Middle frontal gyrus (tissue), 1 donor: Measurements from ENCODE around the gene RAI1.
"Not testable (repeated sequence)": the region's sequence is repeated elsewhere in the genome, so short reads cannot be mapped to it uniquely, and the experiment has no call there.

Experiments
- DNase-seq: peaks from one replicate; pipeline ENCODE4 v3.0.0-alpha.2; 2015; ENCODE audit warnings: low spot score; ENCODE audit errors: extremely low spot score

RAI1 gene

DNA sequence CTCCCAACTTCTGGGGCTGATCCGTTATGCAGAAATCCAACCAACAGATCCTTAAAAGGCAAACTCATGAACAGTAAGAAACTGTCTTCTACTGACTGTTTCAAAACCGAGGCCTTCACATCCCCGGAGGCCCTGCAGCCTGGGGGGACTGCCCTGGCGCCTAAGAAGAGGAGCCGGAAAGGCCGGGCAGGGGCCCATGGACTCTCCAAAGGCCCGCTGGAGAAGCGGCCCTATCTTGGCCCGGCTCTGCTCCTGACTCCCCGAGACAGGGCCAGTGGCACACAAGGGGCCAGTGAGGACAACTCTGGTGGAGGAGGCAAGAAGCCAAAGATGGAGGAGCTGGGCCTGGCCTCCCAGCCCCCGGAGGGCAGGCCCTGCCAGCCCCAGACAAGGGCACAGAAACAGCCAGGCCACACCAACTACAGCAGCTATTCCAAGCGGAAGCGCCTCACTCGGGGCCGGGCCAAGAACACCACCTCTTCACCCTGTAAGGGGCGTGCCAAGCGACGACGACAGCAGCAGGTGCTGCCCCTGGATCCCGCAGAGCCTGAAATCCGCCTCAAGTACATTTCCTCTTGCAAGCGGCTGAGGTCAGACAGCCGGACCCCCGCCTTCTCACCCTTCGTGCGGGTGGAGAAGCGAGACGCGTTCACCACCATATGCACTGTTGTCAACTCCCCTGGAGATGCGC is 116.0 kb downstream of the RAI1 start:
- DNase-seq = no peak

DNA sequence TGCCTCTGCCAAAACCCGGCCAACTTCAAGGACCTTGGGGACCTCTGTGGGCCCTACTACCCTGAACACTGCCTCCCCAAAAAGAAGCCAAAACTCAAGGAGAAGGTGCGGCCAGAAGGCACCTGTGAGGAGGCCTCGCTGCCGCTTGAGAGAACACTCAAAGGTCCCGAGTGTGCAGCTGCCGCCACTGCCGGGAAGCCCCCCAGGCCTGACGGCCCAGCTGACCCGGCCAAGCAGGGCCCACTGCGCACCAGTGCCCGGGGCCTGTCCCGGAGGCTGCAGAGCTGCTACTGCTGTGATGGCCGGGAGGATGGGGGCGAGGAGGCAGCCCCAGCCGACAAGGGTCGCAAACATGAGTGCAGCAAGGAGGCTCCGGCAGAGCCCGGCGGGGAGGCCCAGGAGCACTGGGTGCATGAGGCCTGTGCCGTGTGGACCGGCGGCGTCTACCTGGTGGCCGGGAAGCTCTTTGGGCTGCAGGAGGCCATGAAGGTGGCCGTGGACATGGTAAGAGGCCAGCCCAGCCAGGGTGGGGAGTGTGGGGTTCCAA is 116.8 kb downstream of the RAI1 start:
- DNase-seq = no peak

DNA sequence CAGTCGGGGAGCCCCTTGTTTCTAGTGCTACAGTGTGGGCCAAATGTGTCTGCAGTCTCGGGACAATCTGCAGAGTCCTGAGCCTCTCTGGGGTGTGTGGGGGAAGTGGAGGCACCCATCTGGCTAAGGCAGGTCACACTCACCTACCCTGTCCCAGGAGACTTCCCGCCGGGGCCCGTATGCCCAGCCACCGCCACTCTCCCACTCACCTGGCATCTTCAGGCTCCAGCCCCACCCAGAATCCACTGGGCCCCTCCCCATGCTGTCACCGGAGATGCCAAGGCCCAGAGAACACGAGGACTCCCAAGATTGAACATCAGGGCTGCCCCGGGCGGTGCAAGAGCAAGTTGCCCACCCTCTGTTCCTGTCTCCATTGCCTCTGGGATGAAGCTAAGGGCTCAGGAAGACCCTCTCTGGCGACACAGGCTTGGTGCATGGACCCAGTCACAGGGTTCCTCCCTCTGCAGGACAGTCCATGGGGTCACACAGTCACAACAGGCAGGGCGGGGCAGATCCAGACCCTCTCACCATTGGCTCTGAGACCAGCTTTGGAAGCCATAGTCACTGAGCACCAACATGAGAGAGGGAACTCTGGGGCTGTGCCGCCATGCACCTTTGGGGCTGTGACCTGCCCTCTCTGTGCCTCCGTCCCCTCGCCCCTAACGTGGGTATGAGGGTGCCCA is 117.5 kb downstream of the RAI1 start:
- DNase-seq = no peak

DNA sequence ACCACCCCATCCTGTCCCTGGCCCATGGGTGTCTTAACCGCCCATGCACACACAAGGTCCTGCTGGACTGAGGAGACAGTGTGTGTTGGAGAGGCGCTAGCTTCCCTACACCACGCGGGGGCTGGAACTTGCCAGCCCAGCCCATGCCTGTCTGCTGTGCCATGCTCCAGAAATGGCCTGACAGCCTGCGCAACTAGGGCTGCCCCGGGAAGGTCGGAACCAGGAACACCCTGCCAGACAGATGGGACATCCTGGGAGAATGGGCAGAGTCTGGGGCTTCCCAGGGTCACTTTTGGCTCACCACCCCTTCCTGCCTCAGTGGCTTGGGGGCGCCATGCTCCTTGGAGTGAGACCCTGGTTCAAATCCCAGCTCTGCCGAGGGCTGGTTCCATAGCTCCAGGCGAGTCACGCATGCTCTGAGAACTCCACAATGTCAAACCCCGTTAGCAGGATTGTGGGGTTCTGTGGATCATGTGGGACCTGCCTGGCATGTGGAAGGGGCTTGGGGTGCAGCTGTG is 119.3 kb downstream of the RAI1 start:
- no peak for DNase-seq

DNA sequence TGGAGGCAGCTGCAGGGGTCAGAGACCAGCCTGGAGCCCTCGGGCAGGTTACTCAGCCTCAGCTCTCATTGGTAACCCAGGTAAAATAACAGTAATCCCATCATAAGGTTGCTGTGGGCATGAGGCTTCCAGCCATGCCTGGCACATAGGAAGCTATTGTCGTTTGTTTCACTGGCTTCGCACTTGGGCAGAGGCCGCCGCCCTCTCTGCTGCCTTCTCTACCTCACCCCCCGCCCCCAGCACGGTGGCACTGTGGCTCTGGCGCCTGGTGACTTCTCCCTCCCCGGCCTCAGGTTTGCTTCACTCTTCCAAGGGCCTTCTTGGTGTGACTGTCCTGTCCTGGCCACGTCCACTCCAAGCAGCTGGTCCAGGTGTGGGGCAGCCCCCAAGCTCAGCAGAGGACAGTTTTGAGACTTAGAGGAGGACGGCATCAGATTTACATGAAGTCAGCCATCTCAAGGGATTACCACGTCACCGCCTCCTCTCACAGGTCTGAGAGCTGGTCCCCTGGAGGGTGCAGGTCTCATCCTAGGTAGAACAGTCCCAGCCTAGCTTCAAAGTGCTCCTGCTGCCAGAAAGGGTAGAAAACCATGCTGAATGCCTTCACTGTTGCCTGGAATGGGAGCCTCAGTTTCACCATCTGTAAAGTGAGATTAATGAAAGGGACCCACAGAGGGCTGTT is 120.7 kb downstream of the RAI1 start:
- DNase-seq = no peak

DNA sequence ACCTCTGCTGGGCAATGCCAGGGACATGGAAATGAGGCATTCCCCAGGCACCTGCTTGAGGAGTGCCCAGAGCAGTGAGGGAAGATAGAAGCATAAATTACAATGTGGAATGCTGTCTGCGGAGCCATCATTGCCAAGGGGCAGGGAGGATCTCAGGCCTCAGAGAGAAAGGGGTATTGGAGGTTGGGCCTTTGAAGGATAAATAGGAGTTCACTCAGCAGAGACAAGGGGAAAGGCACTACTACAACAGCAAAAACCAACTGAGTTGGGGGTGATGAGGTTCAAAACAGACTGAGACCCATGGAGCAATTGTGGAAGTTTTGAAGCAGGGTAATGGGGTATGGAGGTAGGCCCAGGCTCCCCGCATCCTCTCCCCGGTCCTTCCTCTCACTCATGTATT is 122.7 kb downstream of the RAI1 start:
- DNase-seq = no peak

DNA sequence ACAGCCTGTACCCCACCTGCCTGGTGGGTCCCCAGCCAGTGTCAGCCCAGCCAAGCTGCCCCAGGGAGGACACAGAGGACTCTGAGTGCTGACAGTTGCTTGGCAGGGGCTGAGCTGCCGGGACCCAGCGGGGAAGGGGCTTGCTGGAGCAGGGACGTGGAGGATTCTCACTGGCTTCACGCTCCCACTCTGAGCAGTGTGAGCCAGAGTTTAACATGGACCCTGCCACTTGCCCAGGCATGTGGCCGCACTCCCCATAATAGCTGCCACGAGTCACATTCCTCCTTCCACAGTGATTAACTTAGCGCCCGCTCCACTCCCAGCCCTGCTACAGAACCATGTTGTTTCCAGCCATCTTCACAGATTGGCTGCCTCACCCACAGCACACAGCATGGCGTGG is 124.3 kb downstream of the RAI1 start:
- DNase-seq = no peak

DNA sequence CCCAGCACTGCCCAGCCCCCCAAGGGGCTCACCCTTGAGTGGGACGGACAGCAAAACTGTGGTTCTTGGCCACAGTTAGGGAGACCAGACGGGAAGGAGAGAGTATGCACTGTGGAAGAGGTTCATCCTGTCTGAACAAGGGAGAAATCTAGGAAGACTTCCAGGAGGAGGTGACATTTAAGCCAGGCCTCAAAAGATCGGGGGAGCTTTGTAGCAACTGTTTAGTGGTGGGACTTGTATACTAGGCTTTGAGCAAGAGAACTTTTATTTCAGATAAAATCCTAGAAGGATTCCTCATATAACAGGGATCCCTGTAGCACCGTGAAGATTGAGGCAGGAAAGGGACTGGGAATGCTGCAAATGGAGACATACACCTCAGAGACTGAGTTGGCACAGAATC is 124.8 kb downstream of the RAI1 start:
- DNase-seq = no peak

DNA sequence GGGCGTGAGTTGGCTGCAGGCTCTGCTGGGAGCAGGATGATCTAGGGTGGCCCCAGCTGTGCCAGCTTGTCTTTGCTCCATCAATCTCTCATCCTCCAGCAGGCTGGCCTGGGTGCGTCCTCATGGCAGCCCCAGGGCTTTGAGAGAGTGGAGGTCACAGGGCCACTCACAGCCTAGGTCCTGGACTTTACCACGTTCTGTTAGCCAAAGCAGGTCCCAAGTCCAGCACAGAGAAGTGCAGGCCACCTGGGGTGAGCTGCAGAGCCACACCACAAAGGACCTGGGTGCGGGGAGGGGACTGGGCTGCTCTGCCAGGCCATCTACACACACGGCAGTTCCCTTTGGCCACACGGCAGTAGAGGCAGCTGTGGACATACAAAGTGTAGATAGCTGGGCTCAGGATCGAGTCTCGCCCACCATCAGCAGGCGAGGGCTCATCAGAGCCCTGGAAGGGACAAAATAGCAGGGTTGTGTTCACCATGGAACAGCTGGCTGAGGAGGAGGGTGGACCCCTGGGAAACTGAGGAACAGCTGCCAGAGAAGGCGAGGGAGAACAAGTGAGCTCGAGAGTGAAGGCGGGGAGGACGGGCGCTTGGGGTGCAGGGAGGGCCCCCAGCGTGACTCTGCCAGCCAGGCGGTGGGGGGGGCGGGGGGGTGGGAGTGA is 125.5 kb downstream of the RAI1 start:
- no peak for DNase-seq

DNA sequence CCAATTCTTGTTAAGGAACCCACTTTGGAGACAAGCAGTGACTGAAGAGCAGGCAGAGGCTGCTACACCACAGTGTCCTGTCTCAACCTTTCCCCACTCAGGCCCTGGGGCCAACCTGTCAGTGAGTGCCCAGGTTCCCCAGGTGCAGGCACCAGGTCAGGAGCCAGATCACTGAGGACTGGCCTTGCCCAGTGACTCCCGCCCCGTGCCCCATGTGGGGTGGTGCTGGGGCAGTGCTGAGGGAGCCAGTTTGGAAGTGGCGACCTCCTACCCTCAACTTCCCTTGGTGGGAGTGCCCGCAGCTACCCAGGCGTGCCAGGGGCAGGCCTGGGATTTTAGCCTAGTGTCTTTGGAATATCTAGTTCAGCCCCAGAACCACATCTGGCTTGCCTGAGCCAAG is 126.2 kb downstream of the RAI1 start:
- DNase-seq = no peak

DNA sequence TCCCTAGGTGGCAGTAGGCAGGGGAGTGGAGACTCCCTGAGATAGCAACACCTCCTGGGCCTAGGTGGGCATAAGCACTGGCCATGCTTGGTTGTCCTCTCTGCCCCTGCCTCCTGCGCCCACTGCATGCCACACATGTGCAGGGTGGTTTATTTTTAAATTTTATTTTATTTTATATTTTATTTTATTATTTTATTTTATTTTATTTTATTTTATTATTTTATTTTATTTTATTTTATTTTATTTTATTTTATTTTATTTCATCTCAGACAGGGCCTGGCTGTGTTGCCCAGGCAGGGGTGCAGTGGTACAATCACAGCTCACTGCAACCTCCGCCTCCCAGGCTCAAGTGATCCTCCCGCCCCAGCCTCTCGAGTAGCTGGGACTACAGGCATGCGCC is 126.9 kb downstream of the RAI1 start:
- not testable (repeated sequence) for DNase-seq

DNA sequence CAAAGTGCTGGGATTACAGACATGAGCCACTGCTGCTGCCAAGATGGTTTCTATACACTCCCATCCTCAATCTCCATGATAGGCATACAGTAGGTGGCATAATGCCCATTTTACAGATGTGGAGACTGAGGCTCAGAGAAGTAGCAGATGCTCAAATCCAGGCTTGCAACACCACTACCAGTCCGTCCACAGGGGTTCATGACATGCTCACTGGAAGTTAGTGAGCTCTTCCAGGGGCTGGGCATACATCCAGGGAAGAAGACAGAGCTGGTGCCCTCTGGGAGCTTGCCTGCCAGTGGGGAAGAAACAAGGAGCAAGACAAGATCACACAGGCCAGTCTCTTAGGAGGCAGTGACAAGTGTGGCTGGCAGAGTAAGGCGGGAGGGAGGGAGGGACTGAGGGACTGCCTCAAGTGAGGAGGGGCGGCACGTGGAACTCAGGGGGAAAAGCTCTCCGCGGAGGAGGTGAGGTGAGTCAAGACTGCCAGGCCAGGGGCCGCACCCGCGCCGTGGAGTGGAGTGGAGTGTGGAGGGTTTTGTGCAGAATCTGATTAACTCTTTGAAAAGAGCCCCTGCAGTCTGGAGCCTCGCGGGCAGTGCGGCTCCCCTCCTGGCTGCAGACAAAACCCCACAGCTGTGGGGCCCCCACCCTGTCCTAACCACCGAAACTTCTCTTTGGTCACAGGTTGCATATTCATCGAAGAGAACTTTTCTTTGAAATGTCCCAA is 127.6 kb downstream of the RAI1 start:
- no peak for DNase-seq

DNA sequence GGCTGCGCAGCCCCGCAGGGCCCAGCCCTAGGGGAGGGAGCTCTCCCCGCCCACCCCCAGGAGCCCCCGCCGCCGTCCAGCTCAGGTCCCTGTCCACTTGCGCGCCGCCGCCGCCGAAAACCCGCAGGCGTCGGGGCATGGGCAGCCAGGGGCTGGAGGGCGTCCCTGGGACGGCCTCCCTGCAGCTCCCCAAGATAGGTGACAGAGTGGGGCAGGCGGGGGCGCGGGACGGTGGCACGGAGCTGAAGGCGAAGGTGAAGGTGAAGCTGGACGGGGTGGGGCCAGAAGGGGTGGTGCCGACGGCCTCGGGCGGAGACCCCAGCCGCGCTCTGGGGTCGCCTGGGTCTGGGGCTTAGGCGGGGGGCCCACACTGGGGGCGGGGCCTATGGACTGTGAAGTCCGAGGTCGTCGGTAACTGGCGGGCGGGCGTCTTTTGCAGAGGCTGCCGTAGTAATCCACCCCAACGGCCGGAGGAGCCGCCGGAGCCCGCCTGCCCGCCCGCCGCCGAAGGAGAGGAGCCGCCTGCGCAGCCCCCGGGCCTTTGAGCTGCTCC is 128.3 kb downstream of the RAI1 start:
- no peak for DNase-seq

DNA sequence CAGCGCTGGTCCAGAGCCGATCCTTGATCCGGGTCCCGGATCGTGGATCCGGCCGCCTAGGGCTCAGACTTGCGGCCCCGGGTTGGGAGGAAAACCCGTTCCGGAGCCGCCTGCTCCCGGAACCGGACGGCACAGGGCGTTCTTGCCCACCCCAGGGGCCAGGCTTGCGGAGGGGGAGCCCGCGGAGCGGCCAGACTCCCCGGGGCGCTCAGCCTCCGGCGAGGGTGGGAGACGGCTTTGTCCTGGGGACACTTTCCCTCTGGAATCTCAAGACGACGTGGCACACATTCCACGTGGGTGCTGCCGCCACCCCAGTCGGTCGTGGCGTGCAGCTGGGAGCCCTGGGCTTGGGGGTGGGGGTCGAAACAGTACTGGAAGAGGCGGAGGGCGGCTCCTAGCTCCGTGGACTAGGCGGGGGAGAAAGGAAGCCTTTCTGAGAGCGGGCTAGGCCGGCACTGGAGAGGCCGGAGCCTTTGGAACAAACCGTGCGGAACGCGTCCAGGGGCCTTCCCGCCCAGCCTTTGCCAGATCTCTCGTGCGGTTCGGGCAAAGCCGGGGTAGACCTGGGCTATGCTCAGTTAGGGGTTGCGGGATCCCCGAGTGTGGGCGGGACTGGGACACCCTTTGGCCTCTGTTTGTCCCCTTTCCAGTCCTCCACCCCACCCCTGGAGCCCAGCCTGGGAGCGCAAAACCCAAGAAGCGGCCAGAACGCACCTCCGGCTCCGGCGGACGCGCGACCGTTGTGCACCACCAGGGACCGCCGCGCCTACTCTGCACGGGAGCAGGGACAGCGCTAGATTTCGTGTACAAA is 129.0 kb downstream of the RAI1 start:
- DNase-seq = no peak

DNA sequence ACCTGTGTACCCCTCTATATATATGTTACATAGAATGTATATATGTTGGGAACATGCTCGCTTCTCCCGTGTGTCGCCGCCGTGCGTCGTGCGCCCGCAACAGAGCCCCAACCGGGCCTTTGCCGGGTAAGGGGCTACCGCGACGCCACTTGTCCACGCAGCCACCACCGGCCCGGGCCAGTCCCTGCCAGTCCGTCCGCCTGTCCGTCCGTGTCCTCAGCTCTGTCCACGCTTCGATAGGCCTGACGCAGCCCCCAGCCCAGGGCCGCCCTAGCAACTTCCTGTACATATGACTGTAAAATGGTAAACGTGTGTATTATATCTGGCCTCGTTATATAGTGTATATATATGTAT is 129.6 kb downstream of the RAI1 start:
- no peak for DNase-seq

DNA sequence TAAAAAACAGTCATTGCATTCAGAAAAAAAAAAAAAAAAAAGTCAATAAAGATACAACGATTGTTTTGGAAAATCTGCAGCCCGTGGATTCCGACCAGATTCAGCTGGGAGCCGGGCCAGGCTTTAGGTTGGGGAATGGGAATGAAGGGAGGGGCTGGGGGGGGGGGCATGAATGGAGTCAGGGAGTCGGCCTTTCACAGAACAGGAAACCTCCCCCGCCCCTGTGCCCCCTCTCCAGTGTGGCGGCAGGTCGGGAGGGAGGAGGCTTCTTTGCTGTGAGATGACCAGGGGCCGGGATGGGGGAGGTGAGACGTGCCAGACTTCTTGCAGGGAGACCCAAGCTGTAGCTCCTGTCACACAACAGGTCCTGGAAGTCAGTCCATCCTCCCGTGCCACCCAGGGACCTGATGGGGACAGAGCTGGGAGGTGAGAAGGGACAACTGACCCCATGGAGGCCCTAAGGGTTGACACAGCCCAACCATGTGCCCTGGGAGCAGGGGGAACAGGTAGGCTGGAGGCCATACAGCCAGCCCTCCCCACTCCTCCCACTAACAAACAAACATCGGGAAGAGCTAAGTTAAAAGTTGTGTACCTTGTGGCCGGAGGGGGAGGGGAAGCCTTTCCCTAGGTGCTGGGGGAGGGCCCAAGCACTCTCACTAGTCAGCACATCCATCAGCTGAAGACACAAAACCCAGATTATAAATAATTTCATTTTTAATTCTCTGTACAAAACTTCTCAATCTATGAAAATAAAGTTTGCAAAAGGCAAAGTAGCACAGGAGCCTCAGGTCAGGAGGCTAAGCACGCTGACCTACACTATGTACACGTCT is 130.3 kb downstream of the RAI1 start:
- DNase-seq = no peak

DNA sequence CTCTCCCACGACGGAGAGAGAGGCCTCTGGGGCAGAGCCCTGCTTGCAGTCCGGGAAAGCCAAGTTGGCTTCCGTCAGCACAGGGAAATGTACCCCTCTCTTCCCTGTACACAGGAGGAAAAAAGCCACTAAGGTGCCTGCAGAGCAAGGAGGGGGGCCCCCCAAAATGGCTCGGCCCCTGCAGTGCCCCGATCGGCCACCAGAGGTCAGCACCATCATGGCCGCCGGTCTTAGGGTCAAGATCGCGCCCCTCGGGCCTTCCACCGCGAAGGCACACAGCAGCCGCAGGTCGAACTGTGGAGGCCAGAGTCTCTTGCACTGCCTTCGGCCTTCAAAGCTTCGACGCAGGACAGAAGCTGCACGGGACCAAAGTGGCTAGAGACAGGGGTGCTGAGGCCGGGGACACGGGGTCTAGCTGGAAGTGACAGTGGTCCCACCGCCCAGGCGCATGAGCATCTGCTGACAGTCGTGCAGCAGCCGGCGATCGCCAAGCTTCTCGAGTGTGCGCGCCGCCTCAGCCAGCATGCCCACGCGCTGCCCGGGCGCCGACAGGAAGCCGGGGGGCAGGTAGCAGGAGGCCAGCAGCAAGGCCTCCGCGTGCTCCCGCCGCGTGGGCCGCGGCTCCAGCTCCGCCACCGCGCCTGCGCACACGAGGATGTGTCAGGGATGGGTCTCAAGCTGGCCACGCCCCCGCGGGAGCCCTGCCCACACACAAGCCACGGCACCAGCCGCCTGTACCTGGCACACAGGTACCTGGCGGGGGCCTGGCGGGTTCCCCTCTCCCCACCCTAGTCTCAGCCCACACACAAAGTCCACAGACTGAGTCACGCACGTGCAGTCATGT is 131.2 kb downstream of the RAI1 start:
- no peak for DNase-seq

DNA sequence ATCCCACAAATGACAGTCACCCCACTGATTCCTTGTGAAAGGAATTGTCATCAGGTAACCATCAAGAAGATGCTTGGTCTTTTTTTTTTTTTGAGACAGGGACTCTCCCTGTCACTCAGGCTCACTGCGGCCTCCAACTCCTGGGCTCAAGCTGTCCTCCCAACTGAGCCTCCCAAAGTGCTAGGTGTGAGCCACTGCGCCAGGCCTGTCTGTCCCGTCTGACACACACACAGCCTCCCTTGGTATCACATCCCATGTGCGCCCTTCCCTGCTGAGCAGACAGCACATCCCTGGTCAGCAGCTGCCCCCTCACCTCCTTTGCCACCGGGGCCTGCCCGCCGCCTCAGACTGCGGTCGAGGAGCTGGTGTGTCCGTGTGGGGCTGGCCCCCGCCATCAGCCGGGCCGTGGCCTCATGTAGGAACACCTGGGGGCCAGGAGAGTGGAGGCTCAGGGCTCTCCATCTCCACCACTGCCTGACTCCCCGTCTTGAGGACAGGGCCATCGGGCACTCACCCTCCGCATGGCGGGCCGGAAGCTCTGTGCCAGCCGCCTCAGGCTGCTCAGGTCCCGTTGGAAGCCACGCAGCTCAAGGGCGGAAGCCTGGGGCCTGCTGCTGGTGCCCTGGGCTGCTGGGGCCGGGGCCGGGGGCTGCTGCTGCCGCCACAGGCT is 131.9 kb downstream of the RAI1 start:
- DNase-seq = no peak
